NCI-H82 treated with DMSO at 0.1 percent for 48 hours (cell line): ENCODE results near the gene MFAP2.

Experiments
- DNase-seq: peaks from one replicate; lab custom pipeline; 2025; ENCODE audit not compliant: unreplicated experiment; lab: John Stamatoyannopoulos, UW

MFAP2 gene, protein sequence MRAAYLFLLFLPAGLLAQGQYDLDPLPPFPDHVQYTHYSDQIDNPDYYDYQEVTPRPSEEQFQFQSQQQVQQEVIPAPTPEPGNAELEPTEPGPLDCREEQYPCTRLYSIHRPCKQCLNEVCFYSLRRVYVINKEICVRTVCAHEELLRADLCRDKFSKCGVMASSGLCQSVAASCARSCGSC

GRCh38 chr1:16980473-16981268, at the start of gene MFAP2:
Gene MFAP2, minus strand, starts transcription at chr1:16980620. Its CDS starts 2,347 bp downstream, at chr1:16978273.
- no peak for DNase-seq

DNA sequence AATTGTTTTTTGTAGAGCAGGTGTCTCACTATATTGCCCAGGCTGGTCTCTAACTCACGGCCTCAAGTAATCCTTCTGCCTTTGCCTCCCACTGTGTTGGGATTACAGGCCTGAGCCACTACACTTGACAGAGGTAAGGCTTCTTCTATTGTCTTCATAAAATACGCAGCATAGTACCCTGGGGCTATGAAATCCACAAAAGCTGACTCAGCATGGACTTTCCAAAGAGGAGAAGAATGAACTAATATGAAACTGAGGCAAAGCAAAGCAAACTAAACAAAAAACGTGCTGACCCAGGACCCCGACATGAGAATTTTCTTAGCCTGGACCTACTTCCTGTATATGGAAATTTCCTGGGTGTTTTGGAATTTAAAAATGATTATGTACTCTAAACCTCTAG, 49.8 kb upstream of the MFAP2 start:
- no peak for DNase-seq

DNA sequence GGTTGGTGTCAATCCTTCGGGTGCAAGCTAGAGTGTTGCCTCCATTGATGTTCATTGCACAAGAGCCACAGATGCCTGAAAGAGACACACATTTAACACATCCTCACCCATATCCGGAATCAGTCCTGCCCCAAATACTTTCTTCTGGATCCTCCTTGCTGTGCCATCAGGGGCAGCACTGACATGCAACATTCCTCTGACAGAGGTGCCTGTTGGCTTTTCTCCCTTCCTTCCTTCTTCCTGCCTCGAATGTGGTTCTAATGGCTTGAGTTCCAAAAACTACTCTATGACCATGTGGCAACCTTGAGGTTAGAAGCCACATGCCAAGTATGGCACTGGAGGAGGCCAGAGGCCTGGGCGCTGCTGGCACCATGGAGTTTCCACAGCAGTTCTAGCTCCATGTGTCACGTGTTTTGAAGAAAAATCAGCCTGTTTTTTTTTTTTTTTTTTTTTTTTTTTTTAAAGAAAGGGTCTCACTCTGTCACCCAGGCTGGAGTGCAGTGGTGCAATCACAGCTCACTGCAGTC, 48.3 kb upstream of the MFAP2 start:
- DNase-seq: no peak

DNA sequence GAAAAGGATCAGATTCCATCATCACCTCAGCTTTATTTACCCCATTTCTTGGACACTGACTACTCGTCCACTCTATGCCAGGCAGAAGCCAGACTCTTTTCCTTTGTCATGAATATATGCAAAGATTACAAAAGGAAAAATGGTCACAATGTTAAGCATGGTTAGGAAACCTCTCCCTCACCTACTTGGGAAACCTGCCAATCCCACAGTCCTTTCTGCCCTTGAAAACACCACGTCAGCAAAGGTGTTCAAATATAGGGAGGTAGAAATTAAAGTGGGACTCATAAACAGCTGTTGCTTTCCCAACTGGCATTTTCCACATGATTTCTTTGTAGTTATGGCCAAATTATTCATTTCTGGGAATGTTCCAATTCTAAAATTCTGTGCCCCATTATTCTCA, 47.5 kb upstream of the MFAP2 start:
- DNase-seq: no peak

DNA sequence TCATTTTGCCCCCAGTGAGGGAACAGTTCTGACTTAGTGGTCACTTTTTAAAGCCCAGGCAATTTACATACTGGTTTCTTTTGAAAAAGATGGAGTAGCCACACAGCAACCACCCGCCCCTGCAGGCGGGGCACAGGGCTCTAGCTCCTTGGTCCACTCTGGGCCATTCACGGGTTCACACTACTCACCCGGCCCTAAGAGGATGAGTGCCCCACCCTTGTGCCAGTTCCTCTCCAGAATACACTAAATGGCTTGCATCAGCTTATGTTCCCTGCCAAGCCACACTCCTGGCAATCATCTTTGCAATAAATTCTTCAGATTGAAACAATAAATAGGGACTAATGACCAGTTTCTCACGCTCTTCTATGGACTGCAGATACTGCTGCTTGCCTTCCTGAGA, 47.0 kb upstream of the MFAP2 start:
- DNase-seq: no peak

DNA sequence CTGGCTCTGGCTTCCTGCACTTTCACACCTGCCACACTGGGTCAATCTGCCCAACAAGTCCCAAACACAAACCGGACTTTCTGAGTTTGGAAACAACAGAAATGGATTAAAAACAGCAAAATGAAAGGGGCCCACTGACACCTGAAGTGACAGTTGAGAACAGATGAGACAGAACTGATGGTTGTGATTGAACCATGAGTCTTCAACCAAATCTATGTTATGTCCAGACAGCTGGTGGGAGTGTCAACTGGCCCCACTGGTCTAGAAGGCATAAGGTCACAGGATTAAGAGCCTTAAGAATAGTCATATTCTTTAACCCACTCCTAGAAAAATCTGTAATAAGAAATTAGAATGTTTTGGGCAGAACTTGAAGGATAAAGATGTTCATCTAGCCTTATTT, 44.3 kb upstream of the MFAP2 start:
- no peak for DNase-seq

DNA sequence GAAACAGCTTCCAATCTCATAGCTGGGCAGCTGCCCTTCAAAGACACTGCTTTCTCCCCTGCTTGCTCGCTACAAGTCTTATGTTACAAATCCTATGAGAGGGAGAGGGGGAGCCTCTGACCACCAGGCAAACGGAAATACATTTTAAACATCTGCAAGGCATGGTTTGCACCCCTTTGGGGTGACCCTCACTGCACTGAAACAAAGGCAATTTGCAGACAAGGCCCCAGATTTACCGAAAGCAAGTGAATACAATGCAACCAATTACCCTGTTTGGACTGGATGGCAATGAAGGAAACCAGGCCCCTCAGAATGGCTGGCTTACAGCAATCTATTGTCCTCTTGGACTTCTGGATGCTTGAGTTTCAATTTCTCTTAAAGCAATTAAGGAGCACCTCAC, 43.2 kb upstream of the MFAP2 start:
- no peak for DNase-seq

- no peak for DNase-seq
Measured at GRCh38 chr1:17023102-17023501, 42.7 kb upstream of the MFAP2 start.

- DNase-seq: no peak
Measured at GRCh38 chr1:17021896-17022295, 41.5 kb upstream of the MFAP2 start.

DNA sequence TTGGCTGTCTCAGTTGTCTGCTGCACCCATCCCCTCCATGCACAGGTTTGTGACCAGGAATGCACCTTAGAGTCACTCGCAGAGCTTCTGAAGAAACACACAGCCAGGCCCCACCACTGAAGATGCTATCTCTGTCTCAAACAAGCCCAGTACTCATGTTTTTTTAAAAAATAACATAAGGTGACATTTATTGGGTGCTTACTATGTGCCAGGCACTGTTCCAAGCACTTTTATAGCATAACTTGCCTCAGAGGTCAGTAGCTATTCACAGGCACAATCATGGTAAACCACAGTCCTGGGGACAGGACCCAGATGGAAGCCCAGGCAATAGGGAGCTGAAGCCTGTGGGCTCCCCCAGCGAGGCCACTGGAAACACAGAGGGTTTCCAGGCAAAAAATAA, 40.1 kb upstream of the MFAP2 start:
- no peak for DNase-seq

DNA sequence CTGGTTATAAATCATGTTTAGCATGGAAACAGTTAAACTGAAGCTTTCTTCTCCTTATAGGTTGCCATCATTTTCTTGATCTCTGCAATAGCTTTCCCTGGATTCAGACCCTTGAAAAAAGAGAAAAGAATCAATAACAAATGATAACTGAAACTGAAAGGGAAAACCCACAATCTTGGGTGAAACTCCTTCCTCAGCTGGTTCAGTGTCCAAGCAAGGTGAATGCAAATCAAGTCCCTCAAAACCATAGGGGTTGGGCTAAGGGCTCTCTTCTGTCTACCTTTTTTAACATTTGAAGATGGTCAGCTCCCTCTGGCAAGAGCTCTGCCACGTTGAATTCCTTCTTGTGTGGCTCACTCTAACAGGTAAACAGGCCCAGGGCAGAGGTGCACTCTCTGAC, 38.4 kb upstream of the MFAP2 start:
- DNase-seq: no peak

DNA sequence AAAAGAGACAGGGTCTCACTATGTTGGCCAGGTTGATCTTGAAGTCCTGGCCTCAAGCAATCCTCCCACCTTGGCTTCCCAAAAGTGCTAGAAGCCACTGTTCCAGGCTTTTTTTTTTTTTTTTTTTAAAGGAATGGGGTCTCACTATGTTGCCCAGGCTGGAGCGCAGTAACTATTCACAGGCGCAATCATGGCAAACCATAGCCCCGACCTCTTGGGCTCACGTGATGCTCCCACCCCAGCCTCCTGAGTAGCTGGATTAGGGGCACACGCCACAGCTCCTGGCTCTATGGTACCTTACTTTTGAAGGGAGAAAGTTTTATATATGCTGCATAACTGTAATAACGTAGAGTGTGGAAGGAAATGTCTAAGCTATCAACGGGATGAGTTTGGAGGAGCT, 37.0 kb upstream of the MFAP2 start:
- DNase-seq: no peak

GRCh38 chr1:17016317-17016661, 35.9 kb upstream of the MFAP2 start:
- no peak for DNase-seq

- no peak for DNase-seq
Measured at GRCh38 chr1:17014671-17015567, 34.5 kb upstream of the MFAP2 start.

- DNase-seq: no peak
Measured at GRCh38 chr1:17013491-17014320, 33.3 kb upstream of the MFAP2 start.

DNA sequence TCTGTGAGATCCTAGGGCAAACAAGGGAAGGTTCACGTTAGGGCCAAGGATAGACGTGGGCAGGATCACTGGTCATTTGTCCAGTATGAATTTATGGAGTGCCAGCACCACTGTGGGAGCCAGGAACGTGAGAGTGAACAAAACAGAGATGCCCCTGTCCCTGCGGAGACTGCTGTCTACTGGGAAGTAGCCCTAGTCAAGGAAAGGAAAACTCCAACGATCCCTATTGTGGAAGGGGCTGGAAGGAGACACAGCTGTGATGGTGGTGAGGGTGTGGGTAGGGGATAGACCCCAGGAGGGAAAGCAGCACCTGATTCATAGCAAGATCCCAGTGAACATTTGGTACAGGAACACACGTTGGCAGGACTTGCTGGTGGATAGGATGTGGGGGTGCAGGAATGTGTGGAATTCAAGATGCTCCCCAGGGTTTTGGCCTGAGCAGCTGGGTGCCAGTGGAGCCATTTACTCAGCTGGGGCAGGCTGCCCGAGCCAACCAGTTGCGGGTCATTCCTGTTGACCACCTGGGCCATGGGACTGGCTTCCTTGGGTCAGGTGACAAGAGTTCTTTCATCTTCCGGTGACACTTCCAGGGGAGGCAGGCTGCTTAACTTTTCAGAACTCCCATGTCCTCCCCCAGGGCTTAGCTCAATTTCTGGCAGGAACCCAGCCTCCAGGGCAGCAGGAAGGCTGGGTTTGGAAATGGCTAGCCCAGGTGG, 32.5 kb upstream of the MFAP2 start:
- no peak for DNase-seq

- DNase-seq: peak; percentile 32
Measured at GRCh38 chr1:17011439-17012307, 31.3 kb upstream of the MFAP2 start, which contains the start of gene ATP13A2. Gene ATP13A2, minus strand, starts transcription at chr1:17011928. Its CDS starts 190 bp downstream, at chr1:17011738.

- no peak for DNase-seq
Measured at GRCh38 chr1:17011092-17011438, 30.6 kb upstream of the MFAP2 start.

DNA sequence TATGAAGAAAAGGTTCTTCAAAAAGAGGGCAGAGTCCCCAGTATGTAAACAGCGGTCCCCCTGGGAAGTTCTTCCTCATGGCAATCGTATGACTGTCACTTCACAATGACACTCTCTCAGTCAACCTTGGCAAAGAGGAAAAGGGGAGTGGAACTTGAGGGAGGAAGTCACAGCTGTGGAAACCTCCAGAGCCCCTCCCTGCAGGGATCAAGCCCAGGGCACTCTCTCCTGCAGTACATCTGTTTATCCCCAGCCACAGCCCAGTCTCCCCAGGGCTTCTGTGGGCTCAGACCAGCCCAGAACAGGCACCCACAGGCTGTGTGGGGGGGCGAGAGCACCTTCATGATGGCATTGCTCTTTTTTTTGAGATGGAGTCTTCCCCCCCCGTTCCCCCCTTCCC, 29.3 kb upstream of the MFAP2 start:
- DNase-seq: no peak
